ENCODE data around the gene SH3PXD2B. TPM values are rescaled to one million over a fixed set of nuclear protein-coding genes. Genes with fewer than 3 reads are reported as not detected.

The SH3PXD2B gene
- total and polyA plus RNA-seq, 2 donors (not counting 1 experiment from before 2014, with no cell fraction given): not detected

DNA sequence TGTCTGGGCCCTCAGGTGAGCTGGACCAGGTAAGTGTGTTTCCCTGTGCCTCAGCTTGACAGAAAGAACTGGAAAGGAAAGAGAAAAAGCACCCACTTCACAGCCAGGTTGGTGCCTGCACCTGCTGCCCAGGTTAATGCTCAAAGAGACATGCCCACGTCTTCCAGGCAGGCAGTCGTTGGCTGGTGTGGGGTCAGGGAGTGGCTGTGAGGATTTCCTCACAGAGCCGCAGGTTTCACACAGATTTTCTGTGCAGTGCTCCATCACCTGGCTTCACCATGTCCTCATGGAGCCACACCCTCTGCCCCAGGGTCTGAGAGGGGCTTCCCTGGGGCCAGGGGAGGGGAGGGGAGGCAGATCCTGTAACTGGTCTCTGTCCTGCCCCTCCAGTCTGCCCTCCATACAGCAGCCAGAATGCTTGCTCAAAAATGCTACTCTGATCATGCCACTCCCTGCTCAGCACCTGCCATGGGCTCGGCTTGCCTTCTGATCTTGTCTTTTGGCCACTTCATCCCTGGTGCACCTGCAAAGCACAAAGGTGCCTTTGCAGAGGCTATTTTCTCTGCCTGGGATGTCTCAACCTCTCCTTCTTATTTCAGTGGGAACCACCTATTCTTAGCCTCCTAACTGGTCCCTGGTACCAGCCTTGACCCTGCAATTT, 88.2 kb downstream of the SH3PXD2B start:
- no peaks in the 10 kb centered on the region for H3K4me1 ChIP-seq (ENCODE audit: control insufficient read depth in 2 of 2, insufficient read depth in 2 of 2, low read length in 2 of 2)
- H3K27ac ChIP-seq (ENCODE audit: low read length in 2 of 2): no peak overlapping the region
- no peak overlapping the region for H3K4me2 ChIP-seq (replicated peaks; ENCODE audit: low read depth, low read length, poor library complexity, severe bottlenecking)
- no peaks in the 10 kb centered on the region for H4K20me1 ChIP-seq (ENCODE audit: control insufficient read depth, insufficient read depth, low read length, poor library complexity, severe bottlenecking)
- peaks cover 1 to 8% (median 6%) of the 10 kb centered on the region in 3 donors for H3K9me3 ChIP-seq (ENCODE audit: control extremely low read depth in 1 of 3, control insufficient read depth in 2 of 3, insufficient read depth in 1 of 3, low read length in 2 of 3)
- no peaks in the 10 kb centered on the region for H3K27me3 ChIP-seq (replicated peaks in 1 of 4; ENCODE audit: control extremely low read depth in 1 of 4, control insufficient read depth in 3 of 4, insufficient read depth in 4 of 4, low read length in 3 of 4)
- POLR2A ChIA-PET: no interaction called here
- CTCF ChIA-PET: no interaction called here
- ATAC-seq (ENCODE audit: low read depth) (no peak), DNase-seq (no peak)
- no peaks in the 10 kb centered on the region for H3K79me2 ChIP-seq (ENCODE audit: control insufficient read depth, insufficient read depth, low read length)
- peaks cover 7% of the 10 kb centered on the region for H3K27me3 Mint-ChIP-seq
- H3K4me3 Mint-ChIP-seq: no peak overlapping the region
- intact Hi-C loops (cut with micrococcal nuclease): no loop called here
- peaks cover 4% of the 10 kb centered on the region for H3K9me3 Mint-ChIP-seq (ENCODE audit: insufficient read depth)
- H2AFZ ChIP-seq (ENCODE audit: insufficient read depth, low read depth, low read length, poor library complexity, severe bottlenecking): no peak overlapping the region
- no peak overlapping the region for H3K9ac ChIP-seq (ENCODE audit: low read length)
- TF ChIP-seq EZH2 (IDR thresholded peaks at IDR 0.05; ENCODE audit: borderline replicate concordance, insufficient read depth, low read depth, low read length, poor library complexity, severe bottlenecking): no peak
- TF ChIP-seq, protein P1, sequence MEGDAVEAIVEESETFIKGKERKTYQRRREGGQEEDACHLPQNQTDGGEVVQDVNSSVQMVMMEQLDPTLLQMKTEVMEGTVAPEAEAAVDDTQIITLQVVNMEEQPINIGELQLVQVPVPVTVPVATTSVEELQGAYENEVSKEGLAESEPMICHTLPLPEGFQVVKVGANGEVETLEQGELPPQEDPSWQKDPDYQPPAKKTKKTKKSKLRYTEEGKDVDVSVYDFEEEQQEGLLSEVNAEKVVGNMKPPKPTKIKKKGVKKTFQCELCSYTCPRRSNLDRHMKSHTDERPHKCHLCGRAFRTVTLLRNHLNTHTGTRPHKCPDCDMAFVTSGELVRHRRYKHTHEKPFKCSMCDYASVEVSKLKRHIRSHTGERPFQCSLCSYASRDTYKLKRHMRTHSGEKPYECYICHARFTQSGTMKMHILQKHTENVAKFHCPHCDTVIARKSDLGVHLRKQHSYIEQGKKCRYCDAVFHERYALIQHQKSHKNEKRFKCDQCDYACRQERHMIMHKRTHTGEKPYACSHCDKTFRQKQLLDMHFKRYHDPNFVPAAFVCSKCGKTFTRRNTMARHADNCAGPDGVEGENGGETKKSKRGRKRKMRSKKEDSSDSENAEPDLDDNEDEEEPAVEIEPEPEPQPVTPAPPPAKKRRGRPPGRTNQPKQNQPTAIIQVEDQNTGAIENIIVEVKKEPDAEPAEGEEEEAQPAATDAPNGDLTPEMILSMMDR (IDR thresholded peaks at IDR 0.05): no peak
- WGBS (ENCODE audit: insufficient coverage): 100% methylated on average over 1 of the region's 4 CpGs
- H3K4me1 Mint-ChIP-seq: no peaks in the 10 kb centered on the region
- H3K27ac Mint-ChIP-seq: no peak overlapping the region
- no peak overlapping the region for H3K4me3 ChIP-seq (ENCODE audit: control extremely low read depth in 1 of 5, extremely low read depth in 1 of 5, insufficient read depth in 1 of 5, low read depth in 2 of 5, low read length in 4 of 5)
- no peaks in the 10 kb centered on the region for H3K36me3 ChIP-seq (replicated peaks in 1 of 2; ENCODE audit: control extremely low read depth in 1 of 2, control insufficient read depth in 1 of 2, extremely low read depth in 1 of 2, insufficient read depth in 2 of 2, low read length in 1 of 2)

DNA sequence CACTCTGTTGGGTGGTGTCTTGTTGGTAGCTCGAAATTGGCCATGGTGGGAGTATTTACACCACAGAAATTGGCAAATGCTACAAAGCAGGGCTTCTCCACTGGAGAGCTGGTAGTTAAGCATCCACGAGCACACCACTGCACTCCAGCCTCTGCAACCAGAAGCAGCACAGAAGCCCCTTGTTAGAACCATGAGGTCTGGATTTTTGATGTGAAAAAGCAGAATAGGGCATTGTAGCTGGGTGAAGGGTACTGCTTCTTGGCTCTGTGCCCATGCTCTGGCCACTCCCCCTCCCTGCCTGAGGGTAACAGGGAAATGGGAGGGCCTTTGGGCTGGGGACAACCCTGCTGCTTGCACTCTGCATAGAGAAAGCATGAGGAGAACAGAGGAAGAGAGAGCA, 89.6 kb downstream of the SH3PXD2B start:
- no peak for ATAC-seq (ENCODE audit: low read depth)
- intact Hi-C loops (cut with micrococcal nuclease): no loop called here
- no peaks in the 10 kb centered on the region for H3K4me1 ChIP-seq (ENCODE audit: control insufficient read depth in 2 of 2, insufficient read depth in 2 of 2, low read length in 2 of 2)
- H3K9me3 ChIP-seq (ENCODE audit: control extremely low read depth in 1 of 3, control insufficient read depth in 2 of 3, insufficient read depth in 1 of 3, low read length in 2 of 3): peaks cover 0 to 3% (median 0%) of the 10 kb centered on the region in 3 donors
- WGBS (ENCODE audit: insufficient coverage): 80% methylated on average over 1 of the region's 2 CpGs
- no peak overlapping the region for H2AFZ ChIP-seq (ENCODE audit: insufficient read depth, low read depth, low read length, poor library complexity, severe bottlenecking)
- H3K9ac ChIP-seq (ENCODE audit: low read length): no peak overlapping the region
- no peaks in the 10 kb centered on the region for H3K4me1 Mint-ChIP-seq
- H4K20me1 ChIP-seq (ENCODE audit: control insufficient read depth, insufficient read depth, low read length, poor library complexity, severe bottlenecking): no peaks in the 10 kb centered on the region
- H3K4me3 Mint-ChIP-seq: no peak overlapping the region
- no peaks in the 10 kb centered on the region for H3K9me3 Mint-ChIP-seq (ENCODE audit: insufficient read depth)
- CTCF ChIA-PET: no interaction called here
- no peak overlapping the region for H3K4me2 ChIP-seq (replicated peaks; ENCODE audit: low read depth, low read length, poor library complexity, severe bottlenecking)
- no peak for DNase-seq
- POLR2A ChIA-PET: no interaction called here
- no peaks in the 10 kb centered on the region for H3K27me3 ChIP-seq (replicated peaks in 1 of 4; ENCODE audit: control extremely low read depth in 1 of 4, control insufficient read depth in 3 of 4, insufficient read depth in 4 of 4, low read length in 3 of 4)
- no peaks in the 10 kb centered on the region for H3K36me3 ChIP-seq (replicated peaks in 1 of 2; ENCODE audit: control extremely low read depth in 1 of 2, control insufficient read depth in 1 of 2, extremely low read depth in 1 of 2, insufficient read depth in 2 of 2, low read length in 1 of 2)
- H3K79me2 ChIP-seq (ENCODE audit: control insufficient read depth, insufficient read depth, low read length): no peaks in the 10 kb centered on the region
- no peak overlapping the region for H3K4me3 ChIP-seq (ENCODE audit: control extremely low read depth in 1 of 5, extremely low read depth in 1 of 5, insufficient read depth in 1 of 5, low read depth in 2 of 5, low read length in 4 of 5)
- H3K27ac Mint-ChIP-seq: no peak overlapping the region
- TF ChIP-seq, protein P1 (IDR thresholded peaks at IDR 0.05): no peak
- no peak for TF ChIP-seq EZH2 (IDR thresholded peaks at IDR 0.05; ENCODE audit: borderline replicate concordance, insufficient read depth, low read depth, low read length, poor library complexity, severe bottlenecking)
- H3K27ac ChIP-seq (ENCODE audit: low read length in 2 of 2): no peak overlapping the region
- peaks cover 7% of the 10 kb centered on the region for H3K27me3 Mint-ChIP-seq

Measured in B cell (primary cell).